Activated CD8-positive, alpha-beta T cell treated with anti-CD3 and anti-CD28 coated beads for 36 hours (primary cell): Measurements from ENCODE around the gene KLRF1. TPM values are rescaled to one million over a fixed set of nuclear protein-coding genes. Genes with fewer than 3 reads are reported as not detected.

Source experiments
- ATAC-seq: fragments of 200-7000 bp; cut with Tn5 transposase; one replicate; pipeline ENCODE4 v1.10.0; 2021; ENCODE audit warnings: mild to moderate bottlenecking, moderate library complexity
- CTCF ChIA-PET: fragments of 350-600 bp; sonication (Branson Sonifier 250); formaldehyde crosslinking; loops from one replicate; lab custom pipeline; 2021; ENCODE audit warnings: antibody characterized with exemption; lab: Charles Lee
- POLR2A ChIA-PET: fragments of 350-600 bp; sonication (Branson Sonifier 250); formaldehyde crosslinking; loops from one replicate; lab custom pipeline; 2021; ENCODE audit warnings: antibody characterized with exemption; lab: Charles Lee
- DNase-seq: peaks from one replicate; pipeline ENCODE4 v3.0.0-alpha.2; 2020
- H3K27ac Mint-ChIP-seq: one replicate; pipeline ENCODE4 v1.8.0; 2021; ENCODE audit warnings: mild to moderate bottlenecking, mixed read lengths
- H3K27me3 Mint-ChIP-seq: one replicate; pipeline ENCODE4 v1.8.0; 2021; ENCODE audit warnings: mixed read lengths
- H3K36me3 Mint-ChIP-seq: one replicate; pipeline ENCODE4 v1.8.0; 2021; ENCODE audit warnings: low read depth, mixed read lengths
- H3K4me1 Mint-ChIP-seq: one replicate; pipeline ENCODE4 v1.8.0; 2021; ENCODE audit warnings: low read depth, mixed read lengths
- H3K4me3 Mint-ChIP-seq: one replicate; pipeline ENCODE4 v1.8.0; 2021; ENCODE audit warnings: mild to moderate bottlenecking, moderate library complexity, mixed read lengths
- H3K9me3 Mint-ChIP-seq: one replicate; pipeline ENCODE4 v1.8.0; 2021; ENCODE audit warnings: mixed read lengths
- CTCF ChIP-seq: fragments of 200-600 bp; IDR thresholded peaks from one replicate; pipeline ENCODE4 v1.8.0; 2022; ENCODE audit warnings: antibody characterized with exemption, mild to moderate bottlenecking
- intact Hi-C: fragments of 100-400 bp; cut with micrococcal nuclease; formaldehyde crosslinking; loops from one replicate; pipeline ENCODE4 v1.10.0; 2022
- total RNA-seq, 2 experiments: library from RNA; stranded (reverse); gene quantifications; one replicate each; pipeline ENCODE4 v1.2.3, GENCODE V29; 2021

Gene KLRF1
- total RNA-seq, 2 experiments from 2014 or later = not detected

GRCh38 chr12:9796346-9796745 lies 30.9 kb upstream of the KLRF1 start:
- DNase-seq = peak; percentile 39
- Mint-ChIP-seq H3K9me3 (no peaks in the 10 kb centered on the region), H3K36me3 (no peaks in the 10 kb centered on the region), H3K4me3 (peak overlapping the region; percentile 74), H3K27me3 (no peaks in the 10 kb centered on the region), H3K27ac (peak overlapping the region; percentile 86), H3K4me1 (peaks cover 62% of the 10 kb centered on the region)
- POLR2A ChIA-PET = interaction anchor here (2.6 to 10.2 kb wide), 6 partner anchors 41 to 148 kb away, joined by 11 to 501 read pairs (median 20); partner anchors contain the start of genes CD69 and CLEC2D
- ATAC-seq = peak; percentile 32
- TF ChIP-seq CTCF = no peak
- intact Hi-C loops = loop anchor here (5.0 kb wide), 1 partner anchor 71 kb away; the partner anchor contains the start of gene CLEC2B
- CTCF ChIA-PET = interaction anchor here (1.0 to 10.7 kb wide), 7 partner anchors 13 to 162 kb away, joined by 3 to 791 read pairs (median 11); partner anchors contain the start of genes CD69 and CLEC2B

DNA sequence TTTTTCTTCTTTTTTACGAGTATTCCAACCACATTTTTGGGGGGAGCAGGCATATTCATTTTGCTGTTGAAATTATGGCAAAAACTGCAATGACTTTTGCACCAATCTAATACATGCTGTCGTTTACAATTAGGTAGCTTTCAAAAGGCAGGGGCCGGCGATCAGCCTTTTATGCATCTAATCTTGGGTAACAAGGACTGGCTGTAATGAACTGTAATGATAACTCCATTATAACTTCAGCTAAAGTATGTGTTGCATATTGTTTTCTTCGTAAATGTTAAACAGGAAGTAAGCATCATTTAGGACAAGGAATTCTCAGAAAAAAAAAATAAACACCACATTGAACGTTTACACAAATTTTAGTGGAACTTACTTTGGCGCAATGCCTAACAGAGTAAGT lies 30.3 kb upstream of the KLRF1 start:
- no peaks in the 10 kb centered on the region for H3K27me3 Mint-ChIP-seq
- no peaks in the 10 kb centered on the region for H3K36me3 Mint-ChIP-seq
- peak overlapping the region; percentile 86 for H3K27ac Mint-ChIP-seq
- H3K4me3 Mint-ChIP-seq = peak overlapping the region; percentile 74
- no peak for ATAC-seq
- ChIA-PET POLR2A (interaction anchor here (1.8 to 10.2 kb wide), 6 partner anchors 41 to 149 kb away, joined by 11 to 501 read pairs (median 18); partner anchors contain the start of genes CD69 and CLEC2D), CTCF (interaction anchor here (1.0 to 10.7 kb wide), 12 partner anchors 12 to 457 kb away, joined by 3 to 791 read pairs (median 6); partner anchors contain the start of genes CD69, CLEC2B and CLEC2D)
- no peak for DNase-seq
- H3K4me1 Mint-ChIP-seq = peaks cover 56% of the 10 kb centered on the region
- no peaks in the 10 kb centered on the region for H3K9me3 Mint-ChIP-seq
- TF ChIP-seq CTCF = no peak
- intact Hi-C loops = loop anchor here (5.0 kb wide), 1 partner anchor 70 kb away; the partner anchor contains the start of gene CLEC2B

DNA sequence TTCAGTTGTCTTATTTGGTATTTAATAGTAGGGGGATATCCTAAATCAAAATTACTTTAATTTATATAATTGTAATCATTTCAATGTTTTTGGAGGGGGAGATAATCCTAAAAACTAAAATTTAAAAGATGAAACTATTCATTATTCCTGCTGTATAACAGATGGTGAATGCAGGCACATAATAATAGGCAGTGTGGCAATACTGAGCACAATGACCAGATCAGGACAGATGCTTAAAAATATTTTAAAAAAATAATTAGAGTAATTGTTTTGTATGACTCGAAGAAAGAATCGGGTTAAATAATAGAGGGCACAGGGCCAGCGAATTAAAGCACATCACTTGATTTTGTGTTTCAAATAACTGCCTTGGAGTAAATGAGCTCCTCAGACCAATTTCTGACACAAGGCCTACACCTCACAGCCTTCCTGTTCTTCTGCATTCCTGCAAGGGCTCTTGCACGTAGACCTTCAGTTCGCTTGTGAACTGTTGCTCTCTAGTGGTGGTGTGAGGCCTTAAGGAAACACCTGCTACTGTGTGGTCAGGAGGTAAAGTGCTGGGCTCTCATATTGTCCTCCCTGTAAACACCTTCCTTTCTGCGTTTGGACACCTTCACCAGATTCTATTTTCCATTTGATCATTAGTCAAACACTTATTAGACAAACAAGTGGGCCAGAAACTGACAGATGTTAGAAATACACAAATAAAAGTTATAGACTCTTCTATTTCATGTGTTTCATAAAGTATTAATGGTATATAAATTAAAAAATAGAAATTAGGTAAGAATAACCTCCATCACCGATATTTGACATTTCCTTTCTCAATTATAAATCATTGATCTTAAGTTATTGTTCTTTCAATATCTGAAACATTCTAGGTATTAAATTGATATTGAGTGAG lies 29.3 kb upstream of the KLRF1 start:
- ChIA-PET CTCF (interaction anchor here (0.7 to 10.7 kb wide), 23 partner anchors 11 to 458 kb away, joined by 3 to 791 read pairs (median 4); partner anchors contain the start of genes CD69, CLEC2B and CLEC2D), POLR2A (interaction anchor here (1.0 to 10.2 kb wide), 7 partner anchors 42 to 148 kb away, joined by 3 to 501 read pairs (median 11); partner anchors contain the start of genes CD69 and CLEC2D)
- peak; percentile 84 for DNase-seq
- peak; percentile 83 for ATAC-seq
- intact Hi-C loops = loop anchor here (1.0 to 5.0 kb wide), 2 partner anchors 48 to 69 kb away; partner anchors contain the start of gene CLEC2B
- H3K27ac Mint-ChIP-seq = peak overlapping the region; percentile 86
- H3K9me3 Mint-ChIP-seq = no peaks in the 10 kb centered on the region
- peak overlapping the region; percentile 74 for H3K4me3 Mint-ChIP-seq
- H3K36me3 Mint-ChIP-seq = no peaks in the 10 kb centered on the region
- peaks cover 47% of the 10 kb centered on the region for H3K4me1 Mint-ChIP-seq
- TF ChIP-seq CTCF = peak; percentile 80
- no peaks in the 10 kb centered on the region for H3K27me3 Mint-ChIP-seq

- Mint-ChIP-seq H3K9me3 (no peaks in the 10 kb centered on the region), H3K27ac (no peak overlapping the region), H3K4me1 (peaks cover 31% of the 10 kb centered on the region), H3K36me3 (no peaks in the 10 kb centered on the region), H3K4me3 (no peak overlapping the region), H3K27me3 (peaks cover 1% of the 10 kb centered on the region)
- ATAC-seq = no peak
- no peak for TF ChIP-seq CTCF
- intact Hi-C loops = loop anchor here (5.0 kb wide), 1 partner anchor 67 kb away; the partner anchor contains the start of gene CLEC2B
- no peak for DNase-seq
- ChIA-PET POLR2A (interaction anchor here (1.0 to 10.2 kb wide), 4 partner anchors 14 to 152 kb away, joined by 3 to 501 read pairs (median 4); partner anchors contain the start of gene CD69), CTCF (interaction anchor here (0.6 to 10.7 kb wide), 10 partner anchors 9 to 384 kb away, joined by 3 to 791 read pairs (median 4); partner anchors contain the start of gene CD69)
Observed at GRCh38 chr12:9799961-9800360, 27.3 kb upstream of the KLRF1 start.
